OCI-LY3 (cell line): ENCODE results near the gene TRIM25.

Experiments used
- CTCF ChIP-seq: fragments of 200-600, 300-600 bp; sonication (generic); IDR thresholded peaks from 2 replicates; pipeline ENCODE4 v1.5.1; 2014; ENCODE audit warnings: antibody characterized with exemption, low read length, low read depth
- EZH2phosphoT487 ChIP-seq: fragments of 200-600 bp; shearing (Covaris generic); IDR thresholded peaks from 2 replicates; pipeline ENCODE4 v1.6.1; 2018; ENCODE audit warnings: antibody characterized with exemption, mixed run types, low read depth

- no peak for TF ChIP-seq EZH2phosphoT487
- TF ChIP-seq CTCF = no peak
Measured at GRCh38 chr17:56892333-56892732, 21.5 kb downstream of the TRIM25 start.
